ENCODE data around the gene EPHB2.

The EPHB2 gene

DNA sequence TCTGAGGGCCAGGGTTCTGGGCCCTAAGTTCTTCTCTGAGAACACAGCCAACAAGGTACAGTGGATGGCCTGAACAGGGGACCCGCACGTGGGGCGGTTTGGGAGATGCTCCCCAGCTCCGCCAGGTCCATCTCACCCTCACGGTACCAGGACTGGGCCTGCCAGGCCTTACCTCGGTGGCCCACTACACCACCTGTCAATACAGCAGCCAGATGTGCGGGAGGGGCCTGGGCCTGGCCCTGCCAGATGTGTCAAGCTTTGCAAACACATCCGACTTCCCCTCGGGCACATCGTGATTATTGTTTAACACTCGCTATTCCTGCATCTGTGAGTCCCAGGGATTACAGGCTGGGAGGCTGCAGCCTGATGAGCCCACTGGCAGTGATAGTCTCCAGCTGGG lies 139.6 kb downstream of the EPHB2 start:
- no peaks in the 10 kb centered on the region for H3K36me3 ChIP-seq (ENCODE audit: insufficient read depth, low read length)
- no peak overlapping the region for H3K4me2 ChIP-seq (ENCODE audit: low read depth, low read length, poor library complexity, severe bottlenecking)
- H3K4me1 ChIP-seq (ENCODE audit: insufficient read depth, low read length, poor library complexity, severe bottlenecking), result no peaks in the 10 kb centered on the region
- no peak overlapping the region for H3K4me3 ChIP-seq (ENCODE audit: low read length, poor library complexity, severe bottlenecking)
- H2AFZ ChIP-seq (ENCODE audit: low read length), result no peak overlapping the region
- H4K20me1 ChIP-seq (ENCODE audit: insufficient read depth, low read length, poor library complexity, severe bottlenecking), result no peaks in the 10 kb centered on the region
- H3K27me3 ChIP-seq (ENCODE audit: insufficient read depth, low read length, poor library complexity, severe bottlenecking), result no peaks in the 10 kb centered on the region
- no peaks in the 10 kb centered on the region for H3K9me2 ChIP-seq (replicated peaks; ENCODE audit: low read depth, low read length)
- no peak overlapping the region for H3K9ac ChIP-seq (ENCODE audit: low read depth, low read length, poor library complexity, severe bottlenecking)
- H3K79me2 ChIP-seq (ENCODE audit: insufficient read depth, low read length), result no peaks in the 10 kb centered on the region
- no peaks in the 10 kb centered on the region for H3K9me3 ChIP-seq (ENCODE audit: insufficient read depth, low read depth, low read length)
- TF ChIP-seq, protein P1, sequence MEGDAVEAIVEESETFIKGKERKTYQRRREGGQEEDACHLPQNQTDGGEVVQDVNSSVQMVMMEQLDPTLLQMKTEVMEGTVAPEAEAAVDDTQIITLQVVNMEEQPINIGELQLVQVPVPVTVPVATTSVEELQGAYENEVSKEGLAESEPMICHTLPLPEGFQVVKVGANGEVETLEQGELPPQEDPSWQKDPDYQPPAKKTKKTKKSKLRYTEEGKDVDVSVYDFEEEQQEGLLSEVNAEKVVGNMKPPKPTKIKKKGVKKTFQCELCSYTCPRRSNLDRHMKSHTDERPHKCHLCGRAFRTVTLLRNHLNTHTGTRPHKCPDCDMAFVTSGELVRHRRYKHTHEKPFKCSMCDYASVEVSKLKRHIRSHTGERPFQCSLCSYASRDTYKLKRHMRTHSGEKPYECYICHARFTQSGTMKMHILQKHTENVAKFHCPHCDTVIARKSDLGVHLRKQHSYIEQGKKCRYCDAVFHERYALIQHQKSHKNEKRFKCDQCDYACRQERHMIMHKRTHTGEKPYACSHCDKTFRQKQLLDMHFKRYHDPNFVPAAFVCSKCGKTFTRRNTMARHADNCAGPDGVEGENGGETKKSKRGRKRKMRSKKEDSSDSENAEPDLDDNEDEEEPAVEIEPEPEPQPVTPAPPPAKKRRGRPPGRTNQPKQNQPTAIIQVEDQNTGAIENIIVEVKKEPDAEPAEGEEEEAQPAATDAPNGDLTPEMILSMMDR (conservative IDR thresholded peaks at IDR 0.05; ENCODE audit: low read length), result no peak
- TF ChIP-seq EZH2phosphoT487 (IDR thresholded peaks at IDR 0.05; ENCODE audit: borderline replicate concordance), result no peak
- H3F3A ChIP-seq (ENCODE audit: low read depth), result no peaks in the 10 kb centered on the region

DNA sequence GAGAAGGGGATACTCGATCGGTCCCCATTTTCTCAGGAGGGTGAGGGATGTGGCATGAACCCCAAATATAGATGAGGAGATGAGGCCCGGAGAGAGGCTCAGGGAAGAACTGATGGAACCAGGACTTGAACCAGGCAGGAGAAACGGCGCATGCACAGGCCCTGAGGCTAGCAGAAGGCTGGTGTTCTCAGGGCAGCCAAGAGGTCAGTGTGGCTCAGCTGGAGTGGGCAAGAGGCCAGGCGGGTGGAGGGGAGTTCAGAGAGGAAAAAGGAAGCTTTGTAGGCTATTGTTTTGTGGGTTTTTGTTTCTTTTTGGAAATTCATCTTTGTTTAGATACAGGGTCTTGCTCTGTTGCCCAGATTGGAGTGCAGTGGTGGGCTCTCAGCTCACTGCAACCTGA lies 140.0 kb downstream of the EPHB2 start:
- Histone ChIP-seq H3K36me3 (ENCODE audit: insufficient read depth, low read length) (no peaks in the 10 kb centered on the region), H3K9me3 (ENCODE audit: insufficient read depth, low read depth, low read length) (no peaks in the 10 kb centered on the region), H3K4me2 (ENCODE audit: low read depth, low read length, poor library complexity, severe bottlenecking) (no peak overlapping the region), H3K9ac (ENCODE audit: low read depth, low read length, poor library complexity, severe bottlenecking) (no peak overlapping the region), H2AFZ (ENCODE audit: low read length) (no peak overlapping the region), H3K27me3 (ENCODE audit: insufficient read depth, low read length, poor library complexity, severe bottlenecking) (no peaks in the 10 kb centered on the region), H3K4me3 (ENCODE audit: low read length, poor library complexity, severe bottlenecking) (no peak overlapping the region), H3F3A (ENCODE audit: low read depth) (no peaks in the 10 kb centered on the region), H3K79me2 (ENCODE audit: insufficient read depth, low read length) (no peaks in the 10 kb centered on the region), H4K20me1 (ENCODE audit: insufficient read depth, low read length, poor library complexity, severe bottlenecking) (no peaks in the 10 kb centered on the region), H3K9me2 (replicated peaks; ENCODE audit: low read depth, low read length) (no peaks in the 10 kb centered on the region), H3K4me1 (ENCODE audit: insufficient read depth, low read length, poor library complexity, severe bottlenecking) (no peaks in the 10 kb centered on the region)
- TF ChIP-seq EZH2phosphoT487 (IDR thresholded peaks at IDR 0.05; ENCODE audit: borderline replicate concordance), result no peak
- TF ChIP-seq, protein P1 (conservative IDR thresholded peaks at IDR 0.05; ENCODE audit: low read length), result no peak

DNA sequence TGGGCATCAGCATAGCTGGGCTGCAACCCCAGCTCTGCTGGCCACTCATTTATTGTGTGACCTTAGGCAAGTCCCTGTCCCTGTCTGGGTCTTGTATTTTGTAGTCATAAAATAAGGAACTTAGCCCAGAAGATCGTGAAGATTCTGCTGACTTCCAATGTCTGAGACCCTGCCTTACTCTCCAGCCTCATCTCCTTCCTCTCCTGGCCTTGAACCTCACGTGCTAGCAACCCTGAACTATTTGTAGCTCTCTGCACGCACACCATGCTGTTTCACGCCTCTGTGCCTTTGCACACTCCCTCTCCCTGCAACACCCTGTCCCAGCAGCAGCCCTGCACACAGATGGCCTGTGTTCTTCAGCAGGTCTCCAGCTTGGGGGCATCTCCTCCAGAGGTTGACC lies 140.9 kb downstream of the EPHB2 start:
- Histone ChIP-seq H3K4me3 (ENCODE audit: low read length, poor library complexity, severe bottlenecking) (no peak overlapping the region), H3K9me2 (replicated peaks; ENCODE audit: low read depth, low read length) (no peaks in the 10 kb centered on the region), H3K79me2 (ENCODE audit: insufficient read depth, low read length) (no peaks in the 10 kb centered on the region), H3F3A (ENCODE audit: low read depth) (no peaks in the 10 kb centered on the region), H3K9me3 (ENCODE audit: insufficient read depth, low read depth, low read length) (no peaks in the 10 kb centered on the region), H3K4me2 (ENCODE audit: low read depth, low read length, poor library complexity, severe bottlenecking) (no peak overlapping the region), H4K20me1 (ENCODE audit: insufficient read depth, low read length, poor library complexity, severe bottlenecking) (no peaks in the 10 kb centered on the region), H3K36me3 (ENCODE audit: insufficient read depth, low read length) (no peaks in the 10 kb centered on the region), H3K27me3 (ENCODE audit: insufficient read depth, low read length, poor library complexity, severe bottlenecking) (no peaks in the 10 kb centered on the region), H2AFZ (ENCODE audit: low read length) (no peak overlapping the region), H3K4me1 (ENCODE audit: insufficient read depth, low read length, poor library complexity, severe bottlenecking) (no peaks in the 10 kb centered on the region), H3K9ac (ENCODE audit: low read depth, low read length, poor library complexity, severe bottlenecking) (no peak overlapping the region)
- TF ChIP-seq, protein P1 (conservative IDR thresholded peaks at IDR 0.05; ENCODE audit: low read length), result no peak
- TF ChIP-seq EZH2phosphoT487 (IDR thresholded peaks at IDR 0.05; ENCODE audit: borderline replicate concordance), result no peak

Data from Loucy (cell line).